Medulla oblongata (tissue), 1 donor: ENCODE data around the gene FRMD1.

Experiments
- DNase-seq: peaks from one replicate; pipeline ENCODE4 v3.0.0-alpha.2; 2015; ENCODE audit errors: extremely low spot score

Gene FRMD1

GRCh38 chr6:168095716-168096250, 16.8 kb upstream of the FRMD1 start:
- DNase-seq = no peak

DNA sequence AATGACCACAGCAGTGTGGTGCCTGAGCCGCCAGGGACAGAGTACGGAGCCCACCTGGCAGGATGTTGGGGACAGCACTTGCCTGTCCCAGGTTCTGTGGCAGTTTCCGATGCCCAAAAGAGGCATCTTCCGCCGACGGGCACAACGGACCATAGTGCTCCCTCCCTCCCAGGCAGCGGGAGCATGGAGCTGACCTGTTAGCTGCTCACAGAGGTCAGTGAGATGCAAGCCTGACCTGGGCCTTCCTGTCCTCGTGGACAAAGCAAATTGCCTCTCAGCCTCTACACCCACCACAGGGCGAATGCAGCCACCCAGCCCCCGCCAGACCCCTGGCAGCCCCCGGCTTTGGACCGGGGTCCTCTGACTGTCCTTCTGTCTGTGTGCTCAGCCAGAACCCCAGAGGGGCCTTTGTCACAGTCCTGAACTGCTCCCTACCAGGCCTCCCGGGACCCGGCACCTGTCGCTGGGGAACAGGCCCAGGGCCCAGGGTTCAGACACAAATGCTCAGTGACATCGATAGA, 16.2 kb upstream of the FRMD1 start:
- DNase-seq = no peak

DNA sequence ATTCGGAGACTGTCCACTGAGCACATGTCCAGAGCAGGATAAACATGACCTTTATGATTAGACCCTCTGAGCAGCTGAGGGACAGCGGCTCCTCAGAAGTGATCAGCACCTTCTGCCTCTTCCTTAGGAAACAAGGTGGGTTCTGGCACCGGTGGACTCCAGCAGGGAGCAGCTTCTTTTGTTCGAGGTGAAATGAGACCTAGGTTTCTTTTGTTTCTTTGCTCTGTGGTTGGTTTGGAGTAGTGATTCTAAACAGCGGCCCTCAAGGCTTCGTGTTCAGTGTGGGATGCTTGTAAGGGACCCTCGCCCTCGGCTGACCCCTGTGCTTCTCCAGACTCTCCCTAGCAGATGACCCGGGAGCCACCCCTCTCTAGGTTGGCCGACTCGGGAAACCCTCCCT, 14.6 kb upstream of the FRMD1 start:
- DNase-seq = no peak

GRCh38 chr6:168093071-168093505, 14.1 kb upstream of the FRMD1 start:
- DNase-seq = no peak

GRCh38 chr6:168092541-168092940, 13.5 kb upstream of the FRMD1 start:
- no peak for DNase-seq

- DNase-seq = no peak
These were observed 12.6 kb upstream of the FRMD1 start for GRCh38 chr6:168091381-168092264.

- no peak for DNase-seq
These were observed 11.7 kb upstream of the FRMD1 start for GRCh38 chr6:168090706-168091105.

DNA sequence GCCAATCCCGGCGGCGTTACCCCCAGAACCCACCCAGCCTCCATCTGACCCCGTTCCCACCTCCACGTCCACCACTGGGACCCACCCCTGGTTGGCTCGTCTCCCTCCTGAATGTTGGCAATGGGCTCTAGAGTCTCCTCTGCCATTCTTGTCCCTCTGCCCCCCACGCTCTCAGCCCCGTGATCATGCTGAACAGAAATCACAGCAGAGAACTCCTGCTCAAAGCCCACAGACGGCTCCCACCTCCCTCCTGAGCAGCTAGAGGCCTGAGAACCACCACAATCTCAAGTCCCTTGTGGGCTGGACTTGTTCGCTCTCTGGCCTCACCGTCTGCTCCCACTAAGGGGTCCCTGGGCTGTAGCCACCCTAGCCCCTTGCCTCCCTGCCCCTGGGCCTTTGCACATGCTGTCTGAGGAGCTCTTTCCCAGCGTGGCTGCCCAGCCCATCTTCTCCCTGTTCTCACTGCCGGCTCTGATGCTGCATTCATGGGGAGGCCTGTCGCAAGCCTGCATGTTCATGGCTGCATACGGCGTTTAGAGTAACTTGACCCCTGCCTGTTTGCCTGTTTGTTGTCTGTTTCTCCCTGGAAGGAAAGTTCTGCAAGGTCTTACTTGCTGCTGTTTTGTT, 11.2 kb upstream of the FRMD1 start:
- no peak for DNase-seq

DNA sequence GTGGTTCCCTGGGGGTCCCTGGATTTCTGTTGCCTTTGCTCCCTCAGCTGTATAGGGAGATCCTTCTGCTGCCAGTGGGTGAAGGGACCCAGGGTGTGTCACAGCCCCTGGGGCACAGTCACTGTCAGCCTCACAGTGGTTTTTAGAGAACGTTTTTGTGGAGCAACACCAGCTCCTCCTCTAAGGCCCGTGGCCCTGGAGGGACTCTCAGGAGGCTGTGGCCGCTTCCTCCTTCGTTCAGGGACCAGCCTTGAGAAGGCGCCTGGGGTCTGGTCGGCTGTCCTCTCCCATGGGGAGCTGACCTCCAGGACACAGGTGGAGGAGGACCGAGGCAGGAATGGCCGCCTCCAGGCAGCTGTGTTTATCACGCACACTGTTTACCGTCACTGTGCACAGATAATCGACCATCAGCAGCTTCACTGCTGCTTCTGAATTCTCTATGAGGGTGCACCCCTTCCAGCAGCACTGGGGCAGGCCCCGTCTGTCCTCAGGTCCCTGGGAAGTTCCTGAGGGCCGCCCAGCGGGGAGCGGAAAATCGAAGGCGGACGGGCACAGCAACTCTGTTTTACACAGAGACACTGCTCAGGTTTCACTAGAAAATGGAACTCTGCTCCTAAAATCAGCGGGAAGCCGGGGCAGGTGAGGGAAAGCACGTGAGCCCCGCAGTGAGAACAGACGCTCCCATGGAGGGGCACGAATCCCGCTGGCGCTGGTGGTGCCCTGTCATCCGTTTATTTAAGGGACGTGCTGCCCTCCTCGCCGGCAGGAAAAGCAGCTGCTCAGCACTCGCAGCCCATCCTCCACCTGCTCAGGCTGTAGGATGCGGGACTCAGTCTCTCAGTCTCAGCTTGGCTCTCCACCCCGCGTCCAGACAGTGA, 10.4 kb upstream of the FRMD1 start:
- DNase-seq = no peak

GRCh38 chr6:168088161-168089053, 9.4 kb upstream of the FRMD1 start:
- peak; percentile 25 for DNase-seq

- no peak for DNase-seq
These were observed 8.6 kb upstream of the FRMD1 start for GRCh38 chr6:168087436-168088160.

GRCh38 chr6:168086616-168087015, 7.6 kb upstream of the FRMD1 start:
- no peak for DNase-seq

GRCh38 chr6:168086066-168086465, 7.1 kb upstream of the FRMD1 start:
- DNase-seq = no peak

- no peak for DNase-seq
These were observed 5.6 kb upstream of the FRMD1 start for GRCh38 chr6:168084465-168085160.

DNA sequence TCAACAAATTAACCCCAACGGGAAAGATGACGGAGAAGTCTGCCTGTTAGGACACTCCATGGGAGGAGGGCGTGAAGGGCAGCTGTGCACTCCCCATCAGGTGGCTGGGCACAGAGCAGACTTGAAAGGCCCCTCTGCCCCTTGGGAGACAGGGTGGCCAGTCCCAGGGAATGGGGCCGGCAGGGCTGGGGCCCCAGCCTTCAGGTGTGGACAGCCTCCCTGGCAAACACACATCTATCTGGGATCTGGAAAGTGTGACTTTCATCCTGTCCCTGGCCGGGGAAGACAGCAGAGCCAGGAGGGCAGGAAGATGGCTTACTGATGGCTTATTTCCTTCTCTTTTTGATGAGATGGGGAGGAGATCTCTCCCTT, 4.5 kb upstream of the FRMD1 start:
- DNase-seq = no peak

DNA sequence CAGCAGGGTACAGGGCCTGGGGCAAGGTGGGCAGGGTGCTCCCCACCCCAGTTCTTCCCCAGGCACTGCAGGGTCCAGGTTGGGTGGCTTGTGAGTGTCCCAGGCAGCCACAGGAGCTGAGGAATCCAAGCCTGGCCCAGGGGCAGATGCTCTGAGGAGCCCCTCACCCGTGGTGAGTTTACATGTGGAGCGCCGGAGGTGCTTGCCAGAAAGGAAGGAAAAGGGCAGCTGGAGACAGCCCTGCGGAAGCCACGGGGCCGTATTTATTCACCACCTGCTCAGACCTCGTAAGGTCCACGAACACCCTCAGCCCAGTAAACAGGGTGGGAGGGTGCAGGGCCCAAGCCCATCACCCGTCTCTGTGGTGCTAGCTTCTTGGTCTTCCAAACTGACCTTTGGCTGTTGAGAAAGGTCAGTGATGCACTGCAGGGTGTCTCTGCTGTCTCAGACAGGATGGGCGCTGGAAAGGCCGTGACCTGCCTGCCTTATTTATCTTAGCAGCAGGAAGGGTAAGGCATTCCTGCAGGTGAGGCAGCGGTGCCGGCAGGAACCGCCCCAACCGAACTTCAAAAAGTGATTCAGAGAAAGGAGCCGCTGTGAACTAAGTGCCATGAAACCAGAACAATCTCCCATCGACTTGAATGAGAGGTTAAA, 4.0 kb upstream of the FRMD1 start:
- DNase-seq = no peak

GRCh38 chr6:168081858-168082546, 3.0 kb upstream of the FRMD1 start:
- no peak for DNase-seq

- DNase-seq = no peak
These were observed 1.5 kb upstream of the FRMD1 start for GRCh38 chr6:168080393-168081077.
